Hepatic stellate cell (primary cell): Measurements from ENCODE around the gene CASZ1.

Experiments used
- DNase-seq: peaks from one replicate; pipeline ENCODE4 v3.0.0; 2011; ENCODE audit warnings: low spot score

Gene CASZ1

GRCh38 chr1:10793129-10793651 lies 3.3 kb downstream of the CASZ1 start:
- no peak for DNase-seq

GRCh38 chr1:10791105-10791951 lies 5.1 kb downstream of the CASZ1 start:
- no peak for DNase-seq

GRCh38 chr1:10789803-10790702 lies 6.4 kb downstream of the CASZ1 start:
- DNase-seq, result no peak

GRCh38 chr1:10789047-10789791 lies 7.2 kb downstream of the CASZ1 start:
- DNase-seq, result no peak

GRCh38 chr1:10788592-10789006 lies 7.8 kb downstream of the CASZ1 start:
- peak; percentile 44 for DNase-seq

GRCh38 chr1:10787286-10787685 lies 9.2 kb downstream of the CASZ1 start:
- DNase-seq, result no peak

- DNase-seq, result no peak
Observed at GRCh38 chr1:10785728-10786638, 10.5 kb downstream of the CASZ1 start.

- no peak for DNase-seq
Observed at GRCh38 chr1:10784998-10785727, 11.3 kb downstream of the CASZ1 start.

GRCh38 chr1:10782491-10783244 lies 13.8 kb downstream of the CASZ1 start:
- no peak for DNase-seq

GRCh38 chr1:10781137-10781536 lies 15.3 kb downstream of the CASZ1 start:
- DNase-seq, result no peak

GRCh38 chr1:10779841-10780240 lies 16.6 kb downstream of the CASZ1 start:
- no peak for DNase-seq

- DNase-seq, result no peak
Observed at GRCh38 chr1:10779201-10779600, 17.2 kb downstream of the CASZ1 start.

- no peak for DNase-seq
Observed at GRCh38 chr1:10778640-10779039, 17.8 kb downstream of the CASZ1 start.

- DNase-seq, result no peak
Observed at GRCh38 chr1:10777749-10778574, 18.5 kb downstream of the CASZ1 start.

- no peak for DNase-seq
Observed at GRCh38 chr1:10776190-10776905, 20.1 kb downstream of the CASZ1 start.

GRCh38 chr1:10775763-10776162 lies 20.7 kb downstream of the CASZ1 start:
- no peak for DNase-seq

- no peak for DNase-seq
Observed at GRCh38 chr1:10774615-10775310, 21.7 kb downstream of the CASZ1 start.
